Activated CD4-positive, alpha-beta T cell treated with anti-CD3 and anti-CD28 coated beads, Interleukin-2, amount 10 ng/mL, durations not matched to agents 24 days and 14 days (primary cell): Measurements from ENCODE around the gene PARVB. TPM values are rescaled to one million over a fixed set of nuclear protein-coding genes. Genes with fewer than 3 reads are reported as not detected.

Source experiments
- DNase-seq: peaks from one replicate; pipeline ENCODE4 v3.0.0; 2022
- H3K27ac Mint-ChIP-seq: one replicate; pipeline ENCODE4 v1.8.0; 2022; ENCODE audit warnings: mild to moderate bottlenecking, mixed read lengths
- H3K27me3 Mint-ChIP-seq: one replicate; pipeline ENCODE4 v1.8.0; 2022; ENCODE audit warnings: mixed read lengths
- H3K36me3 Mint-ChIP-seq: one replicate; pipeline ENCODE4 v1.8.0; 2022; ENCODE audit warnings: low read depth, mild to moderate bottlenecking, mixed read lengths
- H3K4me1 Mint-ChIP-seq: one replicate; pipeline ENCODE4 v1.8.0; 2021; ENCODE audit warnings: mixed read lengths
- H3K4me3 Mint-ChIP-seq: one replicate; pipeline ENCODE4 v1.8.0; 2022; ENCODE audit warnings: mild to moderate bottlenecking, moderate library complexity, mixed read lengths
- H3K9me3 Mint-ChIP-seq: one replicate; pipeline ENCODE4 v1.8.0; 2021; ENCODE audit warnings: mixed read lengths
- intact Hi-C: fragments of 100-400 bp; cut with micrococcal nuclease; formaldehyde crosslinking; loops from one replicate; pipeline ENCODE4 v1.15.1; 2023
- total RNA-seq: library from RNA; stranded (reverse); gene quantifications from 2 replicates; pipeline ENCODE4 v1.2.3, GENCODE V29; 2022

Gene PARVB
- total RNA-seq, 1 donor from 2014 or later, result 112 TPM

GRCh38 chr22:43993072-43993760 lies 30.9 kb upstream of the PARVB start:
- Mint-ChIP-seq H3K36me3 (peaks cover 61% of the 10 kb centered on the region), H3K27ac (no peak overlapping the region)

GRCh38 chr22:43994006-43994405 lies 30.1 kb upstream of the PARVB start:
- Mint-ChIP-seq H3K36me3 (peaks cover 62% of the 10 kb centered on the region), H3K4me3 (peak overlapping the region; percentile 15), H3K27me3 (no peaks in the 10 kb centered on the region), H3K27ac (no peak overlapping the region), H3K9me3 (no peaks in the 10 kb centered on the region), H3K4me1 (peaks cover 20% of the 10 kb centered on the region)
- intact Hi-C loops, result loop anchor here (5.0 kb wide), 1 partner anchor 573 kb away; no protein-coding TSS in a partner anchor
- no peak for DNase-seq

More at GRCh38 chr22:43993072-43993760, 30.9 kb upstream of the PARVB start:
- no peaks in the 10 kb centered on the region for H3K9me3 Mint-ChIP-seq
- H3K27me3 Mint-ChIP-seq, result no peaks in the 10 kb centered on the region
- intact Hi-C loops, result loop anchor here (1.0 to 5.0 kb wide), 4 partner anchors 88 to 633 kb away; no protein-coding TSS in a partner anchor
- peaks cover 20% of the 10 kb centered on the region for H3K4me1 Mint-ChIP-seq
- peak; percentile 89 for DNase-seq
- H3K4me3 Mint-ChIP-seq, result no peak overlapping the region

GRCh38 chr22:43994416-43994815 lies 29.7 kb upstream of the PARVB start:
- no peak overlapping the region for H3K4me3 Mint-ChIP-seq
- no peak for DNase-seq
- H3K27ac Mint-ChIP-seq, result no peak overlapping the region
- H3K9me3 Mint-ChIP-seq, result no peaks in the 10 kb centered on the region
- no peaks in the 10 kb centered on the region for H3K27me3 Mint-ChIP-seq
- peaks cover 20% of the 10 kb centered on the region for H3K4me1 Mint-ChIP-seq
- intact Hi-C loops, result loop anchor here (5.0 kb wide), 1 partner anchor 573 kb away; no protein-coding TSS in a partner anchor
- peaks cover 61% of the 10 kb centered on the region for H3K36me3 Mint-ChIP-seq

GRCh38 chr22:43995057-43995685 lies 28.9 kb upstream of the PARVB start:
- peak overlapping the region; percentile 95 for H3K4me3 Mint-ChIP-seq
- intact Hi-C loops, result no loop called here

GRCh38 chr22:43995798-43996169 lies 28.3 kb upstream of the PARVB start:
- H3K4me3 Mint-ChIP-seq, result peak overlapping the region; percentile 95
- peaks cover 20% of the 10 kb centered on the region for H3K4me1 Mint-ChIP-seq
- DNase-seq, result no peak
- no peaks in the 10 kb centered on the region for H3K9me3 Mint-ChIP-seq
- peaks cover 54% of the 10 kb centered on the region for H3K36me3 Mint-ChIP-seq
- no peaks in the 10 kb centered on the region for H3K27me3 Mint-ChIP-seq
- H3K27ac Mint-ChIP-seq, result peak overlapping the region; percentile 91
- intact Hi-C loops, result no loop called here

More at GRCh38 chr22:43995057-43995685, 28.9 kb upstream of the PARVB start:
- peaks cover 20% of the 10 kb centered on the region for H3K4me1 Mint-ChIP-seq
- DNase-seq, result no peak
- peak overlapping the region; percentile 49 for H3K27ac Mint-ChIP-seq
- H3K9me3 Mint-ChIP-seq, result no peaks in the 10 kb centered on the region
- H3K27me3 Mint-ChIP-seq, result no peaks in the 10 kb centered on the region
- peaks cover 57% of the 10 kb centered on the region for H3K36me3 Mint-ChIP-seq

- Mint-ChIP-seq H3K4me3 (peak overlapping the region; percentile 95), H3K27me3 (no peaks in the 10 kb centered on the region), H3K27ac (peak overlapping the region; percentile 91), H3K36me3 (peaks cover 53% of the 10 kb centered on the region), H3K9me3 (no peaks in the 10 kb centered on the region), H3K4me1 (peaks cover 20% of the 10 kb centered on the region)
- DNase-seq, result peak; percentile 91
- intact Hi-C loops, result no loop called here
Measured at GRCh38 chr22:43996170-43996980, 27.7 kb upstream of the PARVB start.

- H3K27ac Mint-ChIP-seq, result no peak overlapping the region
- H3K36me3 Mint-ChIP-seq, result peaks cover 49% of the 10 kb centered on the region
- no peaks in the 10 kb centered on the region for H3K27me3 Mint-ChIP-seq
- H3K4me3 Mint-ChIP-seq, result peak overlapping the region; percentile 95
- intact Hi-C loops, result no loop called here
- DNase-seq, result no peak
- no peaks in the 10 kb centered on the region for H3K9me3 Mint-ChIP-seq
- H3K4me1 Mint-ChIP-seq, result peaks cover 20% of the 10 kb centered on the region
Measured at GRCh38 chr22:43996981-43997265, 27.2 kb upstream of the PARVB start.

GRCh38 chr22:43998679-43999264 lies 25.3 kb upstream of the PARVB start:
- no peak for DNase-seq
- no peak overlapping the region for H3K27ac Mint-ChIP-seq
- no peak overlapping the region for H3K4me3 Mint-ChIP-seq
- intact Hi-C loops, result no loop called here
- no peaks in the 10 kb centered on the region for H3K27me3 Mint-ChIP-seq
- H3K9me3 Mint-ChIP-seq, result no peaks in the 10 kb centered on the region
- peaks cover 37% of the 10 kb centered on the region for H3K36me3 Mint-ChIP-seq
- peaks cover 17% of the 10 kb centered on the region for H3K4me1 Mint-ChIP-seq

GRCh38 chr22:43999378-43999777 lies 24.7 kb upstream of the PARVB start:
- DNase-seq, result no peak
- Mint-ChIP-seq H3K4me3 (no peak overlapping the region), H3K36me3 (peaks cover 34% of the 10 kb centered on the region), H3K27ac (no peak overlapping the region), H3K4me1 (peaks cover 17% of the 10 kb centered on the region), H3K9me3 (no peaks in the 10 kb centered on the region), H3K27me3 (no peaks in the 10 kb centered on the region)
- intact Hi-C loops, result no loop called here

- intact Hi-C loops, result no loop called here
- DNase-seq, result no peak
- no peaks in the 10 kb centered on the region for H3K27me3 Mint-ChIP-seq
- H3K9me3 Mint-ChIP-seq, result no peaks in the 10 kb centered on the region
- peaks cover 12% of the 10 kb centered on the region for H3K4me1 Mint-ChIP-seq
- no peak overlapping the region for H3K27ac Mint-ChIP-seq
- H3K36me3 Mint-ChIP-seq, result peaks cover 28% of the 10 kb centered on the region
- no peak overlapping the region for H3K4me3 Mint-ChIP-seq
Measured at GRCh38 chr22:44000123-44000522, 24.0 kb upstream of the PARVB start.

- Mint-ChIP-seq H3K27ac (no peak overlapping the region), H3K27me3 (no peaks in the 10 kb centered on the region), H3K36me3 (peaks cover 21% of the 10 kb centered on the region), H3K9me3 (no peaks in the 10 kb centered on the region), H3K4me1 (peaks cover 4% of the 10 kb centered on the region), H3K4me3 (no peak overlapping the region)
- intact Hi-C loops, result no loop called here
- DNase-seq, result no peak
Measured at GRCh38 chr22:44001521-44001920, 22.6 kb upstream of the PARVB start.

GRCh38 chr22:44002324-44002723 lies 21.8 kb upstream of the PARVB start:
- Mint-ChIP-seq H3K4me1 (no peaks in the 10 kb centered on the region), H3K4me3 (no peak overlapping the region), H3K27me3 (no peaks in the 10 kb centered on the region), H3K9me3 (no peaks in the 10 kb centered on the region), H3K27ac (no peak overlapping the region), H3K36me3 (peaks cover 13% of the 10 kb centered on the region)
- no peak for DNase-seq
- intact Hi-C loops, result no loop called here

GRCh38 chr22:44002997-44003396 lies 21.1 kb upstream of the PARVB start:
- intact Hi-C loops, result no loop called here
- Mint-ChIP-seq H3K4me1 (no peaks in the 10 kb centered on the region), H3K4me3 (no peak overlapping the region), H3K9me3 (no peaks in the 10 kb centered on the region), H3K36me3 (peaks cover 11% of the 10 kb centered on the region), H3K27me3 (no peaks in the 10 kb centered on the region), H3K27ac (no peak overlapping the region)
- DNase-seq, result no peak
